ENCODE results near the gene RUVBL1. TPM values are rescaled to one million over a fixed set of nuclear protein-coding genes. Genes with fewer than 3 reads are reported as not detected.

The RUVBL1 gene
- total RNA-seq, 1 experiment from 2014 or later, result 153 TPM

DNA sequence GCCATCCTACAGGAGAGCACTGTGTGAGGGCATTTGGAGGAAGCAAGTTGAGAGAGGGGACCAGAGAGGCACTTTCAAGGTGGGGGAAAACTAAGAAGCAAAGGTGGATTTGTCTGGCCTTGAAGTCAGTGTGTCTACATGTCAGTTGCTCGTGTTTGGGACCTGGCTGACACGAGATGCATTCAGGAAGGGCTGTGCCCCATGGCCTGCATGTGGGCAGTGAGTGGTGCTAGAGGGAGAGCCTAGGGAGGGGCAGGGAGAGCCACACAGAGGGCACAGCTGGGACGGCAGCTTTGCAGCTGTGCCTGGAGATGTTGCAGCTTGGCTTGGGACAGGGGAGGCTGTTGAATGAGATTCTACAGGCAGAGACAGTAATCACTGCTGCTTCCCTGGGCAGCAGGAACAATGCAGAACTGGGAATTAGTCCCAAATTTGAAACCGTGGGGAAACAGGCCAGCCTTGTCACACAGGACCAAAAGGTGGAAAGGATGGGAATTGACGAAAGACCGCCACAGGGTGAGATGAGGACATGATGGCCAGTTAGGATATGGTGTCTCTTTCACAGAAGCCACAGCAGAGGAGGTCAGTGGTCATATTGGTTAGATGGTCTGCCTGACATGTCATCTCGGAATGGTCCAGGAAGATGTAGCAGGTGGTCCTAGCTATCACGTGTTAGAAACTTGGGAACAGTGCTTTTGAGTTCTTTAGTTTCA is 61.4 kb downstream of the RUVBL1 start:
- Histone ChIP-seq H3K4me3 (ENCODE audit: low read depth, low read length, poor library complexity, severe bottlenecking) (no peak overlapping the region), H3K27me3 (replicated peaks; ENCODE audit: insufficient read depth, low read depth, low read length, poor library complexity) (no peaks in the 10 kb centered on the region), H3K36me3 (ENCODE audit: insufficient read depth, low read length, poor library complexity, severe bottlenecking) (peaks cover 94% of the 10 kb centered on the region), H3K27ac (ENCODE audit: low read depth, low read length, poor library complexity, severe bottlenecking) (no peak overlapping the region), H3K4me1 (ENCODE audit: insufficient read depth, low read length, poor library complexity, severe bottlenecking) (no peaks in the 10 kb centered on the region), H3K9me3 (ENCODE audit: low read depth, low read length, poor library complexity, severe bottlenecking) (no peaks in the 10 kb centered on the region)
- ChIA-PET CTCF (no interaction called here), POLR2A (ENCODE audit: low non-redundant PET) (no interaction called here)
- TF ChIP-seq, protein P1, sequence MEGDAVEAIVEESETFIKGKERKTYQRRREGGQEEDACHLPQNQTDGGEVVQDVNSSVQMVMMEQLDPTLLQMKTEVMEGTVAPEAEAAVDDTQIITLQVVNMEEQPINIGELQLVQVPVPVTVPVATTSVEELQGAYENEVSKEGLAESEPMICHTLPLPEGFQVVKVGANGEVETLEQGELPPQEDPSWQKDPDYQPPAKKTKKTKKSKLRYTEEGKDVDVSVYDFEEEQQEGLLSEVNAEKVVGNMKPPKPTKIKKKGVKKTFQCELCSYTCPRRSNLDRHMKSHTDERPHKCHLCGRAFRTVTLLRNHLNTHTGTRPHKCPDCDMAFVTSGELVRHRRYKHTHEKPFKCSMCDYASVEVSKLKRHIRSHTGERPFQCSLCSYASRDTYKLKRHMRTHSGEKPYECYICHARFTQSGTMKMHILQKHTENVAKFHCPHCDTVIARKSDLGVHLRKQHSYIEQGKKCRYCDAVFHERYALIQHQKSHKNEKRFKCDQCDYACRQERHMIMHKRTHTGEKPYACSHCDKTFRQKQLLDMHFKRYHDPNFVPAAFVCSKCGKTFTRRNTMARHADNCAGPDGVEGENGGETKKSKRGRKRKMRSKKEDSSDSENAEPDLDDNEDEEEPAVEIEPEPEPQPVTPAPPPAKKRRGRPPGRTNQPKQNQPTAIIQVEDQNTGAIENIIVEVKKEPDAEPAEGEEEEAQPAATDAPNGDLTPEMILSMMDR (conservative IDR thresholded peaks at IDR 0.05; ENCODE audit: low read depth, low read length), result no peak
- TF ChIP-seq EZH2 (IDR thresholded peaks at IDR 0.05; ENCODE audit: borderline replicate concordance, low read depth, low read length, poor library complexity, severe bottlenecking), result no peak
- intact Hi-C loops (cut with micrococcal nuclease; ENCODE audit: unreplicated experiment), result no loop called here
- no TSS peak for BruUV-seq (replicated peaks)
- no peak for DNase-seq (ENCODE audit: low spot score)

DNA sequence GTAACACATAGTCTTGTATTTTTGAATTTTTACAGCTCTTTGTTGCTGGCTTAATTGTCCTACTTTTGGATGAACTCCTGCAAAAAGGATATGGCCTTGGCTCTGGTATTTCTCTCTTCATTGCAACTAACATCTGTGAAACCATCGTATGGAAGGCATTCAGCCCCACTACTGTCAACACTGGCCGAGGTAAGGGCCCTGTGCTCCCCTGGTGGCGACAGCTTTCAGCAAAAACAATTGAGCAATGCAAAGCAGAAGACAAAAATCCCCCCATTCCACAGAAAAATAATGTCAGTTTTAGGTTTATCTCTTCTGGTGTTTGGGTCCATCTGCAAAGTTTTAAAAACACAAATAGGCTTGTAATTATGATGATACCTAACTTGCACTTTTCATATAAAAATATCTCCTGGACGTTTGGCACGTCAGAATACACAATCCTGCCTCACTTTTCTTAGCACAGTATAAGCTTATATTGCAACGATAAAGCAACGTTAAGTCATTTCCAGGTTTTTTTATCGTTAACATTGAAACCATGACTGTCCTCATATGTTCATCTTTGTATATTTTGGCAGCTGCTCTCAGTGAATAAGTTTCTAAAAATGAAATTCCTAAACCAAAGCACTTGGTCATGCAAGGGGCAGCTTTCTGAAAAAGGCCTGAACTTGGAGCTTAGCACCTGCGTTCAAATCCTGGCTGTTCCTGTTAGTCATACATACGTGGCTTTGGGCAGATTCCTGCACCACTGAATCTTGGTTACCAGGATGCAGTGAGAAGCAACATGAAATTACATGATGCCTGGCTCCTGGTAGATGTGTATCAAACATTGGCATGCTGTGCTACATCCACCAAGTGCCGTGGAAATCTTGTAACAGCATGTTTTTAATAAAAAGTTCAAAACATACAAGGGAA is 62.9 kb downstream of the RUVBL1 start:
- peaks cover 91% of the 10 kb centered on the region for H3K36me3 ChIP-seq (ENCODE audit: insufficient read depth, low read length, poor library complexity, severe bottlenecking)
- no peak overlapping the region for H3K4me3 ChIP-seq (ENCODE audit: low read depth, low read length, poor library complexity, severe bottlenecking)
- DNase-seq (ENCODE audit: low spot score), result no peak
- no TSS peak for BruUV-seq (replicated peaks)
- no peaks in the 10 kb centered on the region for H3K9me3 ChIP-seq (ENCODE audit: low read depth, low read length, poor library complexity, severe bottlenecking)
- H3K4me1 ChIP-seq (ENCODE audit: insufficient read depth, low read length, poor library complexity, severe bottlenecking), result no peaks in the 10 kb centered on the region
- H3K27me3 ChIP-seq (replicated peaks; ENCODE audit: insufficient read depth, low read depth, low read length, poor library complexity), result no peaks in the 10 kb centered on the region
- POLR2A ChIA-PET (ENCODE audit: low non-redundant PET), result interaction anchor here (0.7 kb wide), 1 partner anchor 11 kb away, joined by 3 read pairs; no protein-coding TSS in a partner anchor
- TF ChIP-seq, protein P1 (conservative IDR thresholded peaks at IDR 0.05; ENCODE audit: low read depth, low read length), result no peak
- TF ChIP-seq EZH2 (IDR thresholded peaks at IDR 0.05; ENCODE audit: borderline replicate concordance, low read depth, low read length, poor library complexity, severe bottlenecking), result no peak
- intact Hi-C loops (cut with micrococcal nuclease; ENCODE audit: unreplicated experiment), result no loop called here
- H3K27ac ChIP-seq (ENCODE audit: low read depth, low read length, poor library complexity, severe bottlenecking), result no peak overlapping the region
- CTCF ChIA-PET, result no interaction called here

DNA sequence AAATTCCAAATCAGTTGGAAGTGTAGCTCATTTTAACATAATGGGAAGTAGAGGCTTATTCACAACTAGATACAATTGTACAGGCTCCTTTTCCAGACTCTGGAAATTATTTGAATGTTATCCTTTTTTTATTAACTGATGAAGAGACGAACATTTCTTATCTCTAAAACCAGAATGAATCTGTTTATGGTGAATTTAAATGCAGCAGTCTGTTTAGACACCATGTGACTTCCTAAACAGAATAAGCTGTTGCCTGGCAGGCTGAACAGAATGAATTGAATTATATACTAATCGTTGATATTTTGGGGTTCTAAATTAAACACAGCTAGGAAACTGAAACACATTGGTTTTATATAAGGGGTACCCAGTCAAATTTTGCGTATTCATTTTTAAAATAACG is 67.4 kb downstream of the RUVBL1 start:
- Histone ChIP-seq H3K36me3 (ENCODE audit: insufficient read depth, low read length, poor library complexity, severe bottlenecking) (peaks cover 72% of the 10 kb centered on the region), H3K27ac (ENCODE audit: low read depth, low read length, poor library complexity, severe bottlenecking) (no peak overlapping the region), H3K4me1 (ENCODE audit: insufficient read depth, low read length, poor library complexity, severe bottlenecking) (peaks cover 16% of the 10 kb centered on the region), H3K4me3 (ENCODE audit: low read depth, low read length, poor library complexity, severe bottlenecking) (no peak overlapping the region), H3K9me3 (ENCODE audit: low read depth, low read length, poor library complexity, severe bottlenecking) (no peaks in the 10 kb centered on the region), H3K27me3 (replicated peaks; ENCODE audit: insufficient read depth, low read depth, low read length, poor library complexity) (no peaks in the 10 kb centered on the region)
- DNase-seq (ENCODE audit: low spot score), result no peak
- no peak for TF ChIP-seq EZH2 (IDR thresholded peaks at IDR 0.05; ENCODE audit: borderline replicate concordance, low read depth, low read length, poor library complexity, severe bottlenecking)
- intact Hi-C loops (cut with micrococcal nuclease; ENCODE audit: unreplicated experiment), result no loop called here
- CTCF ChIA-PET, result no interaction called here
- POLR2A ChIA-PET (ENCODE audit: low non-redundant PET), result no interaction called here
- BruUV-seq (replicated peaks), result no TSS peak
